Skin epidermis (tissue), 12 donors: Measurements from ENCODE around the gene LAPTM5.
"Not testable (repeated sequence)": the region's sequence is repeated elsewhere in the genome, so short reads cannot be mapped to it uniquely, and the experiment has no call there.

Experiments
- H3K27ac ChIP-seq, 21 experiments: fragments of 200-600 bp; sonication (generic) in 11 of 21; one replicate each; pipeline ENCODE4 v1.5.0; 2020; ENCODE audit warnings: mild to moderate bottlenecking in 3 of 21, inconsistent platforms in 2 of 21, moderate library complexity in 2 of 21
- H3K4me3 ChIP-seq, 7 experiments: fragments of 200-600 bp; sonication (generic) in 2 of 7; one replicate each; pipeline ENCODE4 v1.5.0; 2020; ENCODE audit warnings: inconsistent platforms in 2 of 7, mild to moderate bottlenecking in 2 of 7, moderate library complexity in 1 of 7

LAPTM5 gene

GRCh38 chr1:30774550-30775432 is 17.2 kb upstream of the LAPTM5 start:
- H3K27ac ChIP-seq = no peak overlapping the region
- no peak overlapping the region for H3K4me3 ChIP-seq

DNA sequence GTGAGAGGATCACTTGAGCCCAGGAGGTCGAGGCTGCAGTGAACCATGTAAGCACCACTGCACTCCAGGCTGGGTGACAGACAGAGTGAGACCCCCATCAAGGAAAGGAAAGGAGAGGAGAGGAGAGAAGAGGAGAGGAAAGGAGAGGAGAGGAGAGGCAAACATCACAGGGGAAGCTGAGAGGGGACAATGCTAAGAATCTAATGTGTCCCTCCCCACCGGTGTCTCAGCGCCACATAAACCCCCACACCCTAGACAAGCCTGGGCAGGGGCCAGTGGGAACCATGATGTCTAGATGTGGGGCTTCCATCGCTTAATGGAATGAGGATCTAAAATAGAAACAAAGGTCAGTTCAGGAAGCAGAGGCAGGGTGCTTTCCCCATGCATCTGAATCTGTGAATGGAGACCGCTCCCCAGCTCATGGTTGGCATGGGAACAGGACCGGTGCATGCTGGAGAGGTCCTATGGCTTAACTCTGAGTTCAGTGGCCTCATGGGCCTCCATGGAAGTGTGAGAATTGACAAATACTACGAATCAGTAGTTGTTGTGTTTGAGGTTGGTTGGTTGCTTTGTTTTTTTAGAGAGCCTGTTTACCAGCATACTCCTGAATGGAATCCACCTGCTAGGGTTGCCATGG is 16.3 kb upstream of the LAPTM5 start:
- no peak overlapping the region for H3K4me3 ChIP-seq
- no peak overlapping the region for H3K27ac ChIP-seq

GRCh38 chr1:30771005-30771404 is 13.4 kb upstream of the LAPTM5 start:
- Histone ChIP-seq H3K4me3 (no peak overlapping the region), H3K27ac (no peak overlapping the region)

- Histone ChIP-seq H3K27ac (no peak overlapping the region), H3K4me3 (no peak overlapping the region)
These were observed 12.6 kb upstream of the LAPTM5 start for GRCh38 chr1:30770150-30770549.

DNA sequence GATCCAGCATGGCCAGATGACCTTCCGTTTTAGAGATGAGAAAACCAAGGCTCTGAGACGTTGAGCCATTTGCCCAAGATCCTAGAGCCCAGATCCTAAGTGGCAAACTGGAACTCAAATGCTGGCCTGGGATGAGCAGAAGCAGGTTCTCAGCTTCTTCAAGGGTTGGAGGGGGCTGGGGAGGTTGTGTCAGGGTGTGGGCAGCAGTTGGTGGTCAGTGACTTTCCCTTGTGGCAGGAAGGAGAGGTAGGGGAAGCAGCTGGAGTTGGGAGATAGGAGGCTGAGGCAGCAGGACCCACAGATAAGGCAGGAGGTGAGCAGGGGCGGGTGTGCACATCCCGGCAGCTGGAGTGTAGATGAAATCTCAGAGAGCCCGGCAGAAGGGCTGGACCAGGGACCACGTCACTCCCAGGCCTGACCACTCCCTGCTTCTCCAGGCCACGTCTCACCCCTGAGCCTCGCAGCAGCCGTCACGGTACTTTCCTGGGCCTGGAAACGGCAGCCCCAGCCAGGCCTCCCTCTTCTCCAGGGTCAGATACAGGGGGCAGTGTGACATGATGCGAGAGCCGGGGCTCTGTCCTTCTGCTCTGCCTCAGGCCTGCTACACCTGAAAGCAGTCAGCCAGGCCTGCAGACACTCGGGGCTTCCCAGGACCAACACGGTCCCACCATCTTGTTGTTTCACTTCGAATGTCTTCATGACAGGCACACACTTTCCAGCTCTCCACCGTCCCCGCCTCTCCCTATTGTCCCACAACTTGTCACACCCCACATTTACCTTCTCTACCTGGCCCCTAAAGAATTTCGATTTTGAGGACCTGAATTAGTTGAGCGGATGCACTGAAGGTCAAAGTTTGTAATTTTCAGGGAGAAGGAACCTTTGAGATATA is 11.5 kb upstream of the LAPTM5 start:
- no peak overlapping the region for H3K27ac ChIP-seq
- H3K4me3 ChIP-seq = no peak overlapping the region

DNA sequence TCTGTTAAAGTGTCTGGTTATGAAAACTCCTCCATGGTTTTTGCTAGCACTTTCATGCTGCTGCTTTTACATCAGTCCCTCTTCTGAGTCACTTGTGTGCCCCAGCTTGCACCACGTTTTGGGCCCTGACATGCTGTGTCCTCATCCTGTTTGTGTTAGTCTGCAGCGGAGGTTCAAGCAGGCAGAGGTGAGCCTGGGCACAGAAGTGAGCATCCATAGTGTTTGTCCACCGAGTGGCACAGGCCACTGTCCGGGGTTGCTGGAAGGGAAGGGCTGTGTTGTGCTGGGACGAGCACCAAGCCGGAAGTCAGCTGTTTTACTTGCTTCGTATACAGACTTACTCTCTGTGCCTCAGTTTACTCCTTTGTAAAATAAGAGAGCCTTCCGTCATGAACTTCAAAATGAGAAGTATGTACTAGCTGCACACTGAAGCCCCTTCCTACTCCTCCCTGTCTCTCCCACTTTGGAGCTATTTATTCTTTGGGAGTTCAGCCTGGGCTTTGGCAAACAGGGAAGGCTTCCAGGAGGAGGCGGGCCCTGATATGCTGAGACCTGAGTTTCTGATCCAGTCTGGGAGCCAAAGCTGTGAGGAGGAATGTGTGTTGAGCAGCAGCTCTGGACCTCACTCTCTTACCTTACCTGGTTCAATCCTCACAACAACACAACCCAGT is 10.7 kb upstream of the LAPTM5 start:
- no peak overlapping the region for H3K27ac ChIP-seq
- H3K4me3 ChIP-seq = no peak overlapping the region

DNA sequence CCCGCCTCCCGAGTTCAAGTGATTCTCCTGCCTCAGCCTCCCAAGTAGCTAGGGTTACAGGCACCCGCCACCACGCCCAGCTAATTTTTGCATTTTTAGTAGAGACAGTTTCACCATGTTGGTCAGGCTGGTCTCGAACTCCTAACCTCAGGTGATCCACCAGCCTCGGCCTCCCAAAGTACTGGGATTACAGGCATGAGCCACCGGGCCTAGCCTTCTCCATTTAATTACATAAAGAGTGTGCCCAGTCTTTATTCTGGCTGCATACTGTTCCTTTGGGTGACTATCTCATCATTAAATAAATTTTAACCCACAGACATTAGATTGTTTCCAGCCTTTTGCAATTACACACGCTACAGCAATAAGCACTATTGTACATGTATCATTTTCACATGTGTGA is 9.4 kb upstream of the LAPTM5 start:
- not testable (repeated sequence) for H3K27ac ChIP-seq, H3K4me3 ChIP-seq

DNA sequence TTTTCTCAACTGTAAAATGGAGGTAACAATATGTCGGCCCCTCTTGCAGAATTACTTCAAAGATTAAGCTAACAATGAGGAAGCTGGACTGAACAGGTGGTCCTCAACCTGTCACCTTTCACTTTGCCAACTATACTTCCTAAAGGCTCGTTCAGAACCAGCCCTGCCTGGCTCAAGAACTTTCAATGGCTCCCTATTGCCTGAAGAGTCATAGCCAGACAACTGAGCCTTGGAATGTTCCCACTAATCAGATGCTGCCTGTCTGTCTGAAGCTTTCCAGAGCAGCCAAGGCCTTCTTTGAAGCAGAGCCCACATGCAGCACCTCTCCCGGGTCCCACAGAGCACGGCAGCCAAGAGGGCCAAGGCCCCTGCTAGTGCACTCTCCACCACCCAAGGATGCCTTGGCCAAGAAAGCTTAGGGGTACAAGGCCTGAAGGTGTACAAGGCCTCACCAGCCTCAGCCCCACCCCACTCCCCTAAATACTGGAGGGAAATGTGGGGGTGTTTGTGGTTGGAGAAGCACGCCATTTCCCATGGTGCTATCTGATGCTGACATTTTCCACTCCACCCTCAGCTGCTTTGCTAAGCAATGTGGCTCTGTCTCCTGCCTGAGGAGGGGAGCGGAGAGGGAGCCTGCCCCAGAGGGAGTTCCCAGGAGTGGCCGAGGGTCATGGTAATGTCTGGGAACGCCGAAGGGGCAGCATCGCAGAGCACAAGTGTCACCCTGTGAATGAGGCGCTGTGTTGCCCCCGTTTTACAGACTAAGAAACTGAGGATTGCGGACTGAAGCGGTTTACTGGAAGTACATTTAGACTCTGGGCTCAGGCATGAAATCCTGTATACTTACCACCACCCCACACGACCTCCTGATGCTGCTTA is 8.2 kb upstream of the LAPTM5 start:
- Histone ChIP-seq H3K27ac (peak overlapping the region in 1 of 21 experiments; percentile 24), H3K4me3 (no peak overlapping the region)

- no peak overlapping the region for H3K4me3 ChIP-seq
- no peak overlapping the region for H3K27ac ChIP-seq
These were observed 7.5 kb upstream of the LAPTM5 start for GRCh38 chr1:30764939-30765555.

DNA sequence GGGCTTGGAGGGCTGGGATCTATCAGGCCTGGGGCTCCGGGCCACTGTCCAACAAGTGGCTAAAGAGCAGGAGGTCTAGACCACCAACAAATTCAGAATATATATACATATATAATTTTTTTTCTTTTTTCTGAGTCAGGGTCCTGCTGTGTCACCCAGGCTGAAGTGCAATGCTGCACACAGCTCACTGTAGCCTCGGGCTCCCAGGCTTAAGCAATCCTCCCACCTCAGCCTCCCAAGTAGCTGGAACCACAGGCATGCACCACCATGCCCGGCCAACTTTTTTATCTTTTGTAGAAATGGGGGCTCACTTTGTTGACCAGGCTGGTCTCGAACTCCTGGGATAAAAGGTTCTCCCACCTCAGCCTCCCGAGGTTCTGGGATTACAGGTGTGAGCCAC is 6.8 kb upstream of the LAPTM5 start:
- no peak overlapping the region for H3K27ac ChIP-seq
- no peak overlapping the region for H3K4me3 ChIP-seq

- peak overlapping the region in 6 of 21 experiments; percentile 12 to 42 (median 27) for H3K27ac ChIP-seq
- no peak overlapping the region for H3K4me3 ChIP-seq
These were observed 6.2 kb upstream of the LAPTM5 start for GRCh38 chr1:30763651-30764248.

- H3K27ac ChIP-seq = peak overlapping the region in 6 of 21 experiments; percentile 27 to 99 (median 47)
- no peak overlapping the region for H3K4me3 ChIP-seq
These were observed 5.5 kb upstream of the LAPTM5 start for GRCh38 chr1:30762930-30763650.

- Histone ChIP-seq H3K27ac (peak overlapping the region in 11 of 21 experiments; percentile 14 to 99 (median 42)), H3K4me3 (no peak overlapping the region)
These were observed 4.8 kb upstream of the LAPTM5 start for GRCh38 chr1:30762152-30762929.

DNA sequence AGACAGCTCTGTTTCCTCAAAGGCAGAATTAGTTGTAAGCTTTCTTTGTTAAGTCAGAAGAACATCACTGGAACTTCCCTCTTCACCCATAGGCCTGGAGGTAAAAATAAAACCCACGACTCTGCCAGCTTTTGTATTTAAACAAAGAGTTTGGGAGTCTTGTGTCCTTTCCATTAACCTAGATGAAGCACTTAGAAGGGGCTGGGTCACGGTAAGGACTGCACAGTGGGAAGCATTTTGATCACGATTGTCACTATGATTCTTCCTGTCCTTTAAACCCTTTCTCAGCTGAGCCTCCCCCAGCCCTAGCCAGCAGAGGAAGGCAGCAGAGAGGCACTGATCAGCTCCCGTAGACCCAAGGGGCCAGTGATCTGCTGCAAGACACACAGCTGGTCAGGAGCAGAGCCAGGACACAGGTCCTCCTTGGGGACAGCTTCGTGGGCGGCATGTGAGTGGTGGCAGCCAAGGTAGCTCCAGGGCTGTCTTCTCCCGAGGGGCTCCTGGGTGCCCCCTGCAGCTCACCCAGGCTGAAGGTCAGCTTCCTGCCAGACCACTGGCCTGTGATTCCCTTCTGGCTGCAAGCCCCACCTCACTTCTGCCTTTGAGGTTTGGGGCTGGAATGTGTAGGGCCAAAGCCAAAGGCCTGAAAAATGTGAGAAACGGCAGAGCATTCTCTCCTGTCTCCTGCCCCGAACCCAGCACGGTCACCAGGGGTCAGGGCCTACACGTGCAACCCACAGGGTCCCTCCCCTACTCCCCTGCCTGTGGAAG is 4.0 kb upstream of the LAPTM5 start:
- Histone ChIP-seq H3K4me3 (no peak overlapping the region), H3K27ac (peak overlapping the region in 12 of 21 experiments; percentile 7 to 99 (median 42))

- peak overlapping the region in 5 of 21 experiments; percentile 31 to 99 (median 64) for H3K27ac ChIP-seq
- no peak overlapping the region for H3K4me3 ChIP-seq
These were observed 3.2 kb upstream of the LAPTM5 start for GRCh38 chr1:30760596-30761324.
